GM23338 (cell line): ENCODE results near the gene MPV17L. TPM values are rescaled to one million over a fixed set of nuclear protein-coding genes. Genes with fewer than 3 reads are reported as not detected.
"Not testable (repeated sequence)": the region's sequence is repeated elsewhere in the genome, so short reads cannot be mapped to it uniquely, and the experiment has no call there.

Source experiments
- ATAC-seq: fragments of 200-7000 bp; cut with Tn5 transposase; 3 replicates; pipeline ENCODE4 v1.9.1; 2020
- DNase-seq: peaks from one replicate; pipeline ENCODE4 v3.0.0-alpha.2; 2015; ENCODE audit warnings: low spot score
- H2AFZ ChIP-seq: fragments of 200-600 bp; sonication (generic); 2 replicates; pipeline ENCODE4 v1.8.0; 2016; ENCODE audit warnings: antibody characterized with exemption, mild to moderate bottlenecking, moderate library complexity
- H3F3A ChIP-seq: fragments of 200-600 bp; sonication (generic); replicated peaks from 2 replicates; pipeline ENCODE4 v1.8.0; 2017; ENCODE audit warnings: antibody characterized with exemption, mixed run types, low read depth
- H3K27ac ChIP-seq: fragments of 200-600 bp; sonication (generic); 2 replicates; pipeline ENCODE4 v1.6.1; 2016; ENCODE audit warnings: low read depth
- H3K27me3 ChIP-seq: fragments of 200-600 bp; sonication (generic); 2 replicates; pipeline ENCODE4 v1.8.0; 2016; ENCODE audit warnings: mild to moderate bottlenecking, mixed run types, moderate library complexity; ENCODE audit not compliant: insufficient read depth
- H3K36me3 ChIP-seq: fragments of 200-600 bp; sonication (generic); 2 replicates; pipeline ENCODE4 v1.8.0; 2016; ENCODE audit warnings: mild to moderate bottlenecking; ENCODE audit not compliant: insufficient read depth
- H3K4me1 ChIP-seq: fragments of 200-600 bp; sonication (generic); 2 replicates; pipeline ENCODE4 v1.8.0; 2016; ENCODE audit warnings: mild to moderate bottlenecking, moderate library complexity; ENCODE audit not compliant: insufficient read depth
- H3K4me2 ChIP-seq: fragments of 200-600 bp; sonication (generic); 2 replicates; pipeline ENCODE4 v1.7.1; 2017; ENCODE audit warnings: mixed run types
- H3K4me3 ChIP-seq: fragments of 200-600 bp; sonication (generic); 2 replicates; pipeline ENCODE4 v1.6.1; 2016; ENCODE audit warnings: mixed run types
- H3K79me2 ChIP-seq: fragments of 200-600 bp; sonication (generic); replicated peaks from 2 replicates; pipeline ENCODE4 v1.8.0; 2017; ENCODE audit warnings: mild to moderate bottlenecking; ENCODE audit not compliant: insufficient read depth
- H3K9me2 ChIP-seq: fragments of 200-600 bp; sonication (generic); 2 replicates; pipeline ENCODE4 v1.8.0; 2017; ENCODE audit not compliant: insufficient read depth
- H4K20me1 ChIP-seq: fragments of 200-600 bp; sonication (generic); replicated peaks from 2 replicates; pipeline ENCODE4 v1.8.0; 2017; ENCODE audit warnings: mild to moderate bottlenecking; ENCODE audit not compliant: insufficient read depth
- H3K27ac Mint-ChIP-seq: 2 replicates; pipeline ENCODE4 v1.8.0; 2020; ENCODE audit warnings: inconsistent platforms, mild to moderate bottlenecking, moderate library complexity, mixed read lengths
- H3K27me3 Mint-ChIP-seq: 3 replicates; pipeline ENCODE4 v1.8.0; 2022; ENCODE audit warnings: low read depth, mild to moderate bottlenecking, moderate library complexity, mixed read lengths, inconsistent platforms; ENCODE audit not compliant: insufficient read depth, poor library complexity
- H3K36me3 Mint-ChIP-seq: 3 replicates; pipeline ENCODE4 v1.8.0; 2021; ENCODE audit warnings: low read depth, mild to moderate bottlenecking, inconsistent platforms, moderate library complexity, mixed read lengths
- H3K4me1 Mint-ChIP-seq: 3 replicates; pipeline ENCODE4 v1.8.0; 2020; ENCODE audit warnings: mild to moderate bottlenecking, inconsistent platforms, mixed read lengths
- H3K4me3 Mint-ChIP-seq: 3 replicates; pipeline ENCODE4 v1.8.0; 2021; ENCODE audit warnings: moderate library complexity, mild to moderate bottlenecking, inconsistent platforms, mixed read lengths
- H3K9me3 Mint-ChIP-seq: 3 replicates; pipeline ENCODE4 v1.8.0; 2020; ENCODE audit warnings: moderate library complexity, mild to moderate bottlenecking, inconsistent platforms, mixed read lengths
- CREB1 ChIP-seq: fragments of 250-450 bp; sonication (Bioruptor Pico); IDR thresholded peaks from 2 replicates; pipeline ENCODE4 v1.5.0; 2020; ENCODE audit warnings: low read depth, mild to moderate bottlenecking, moderate library complexity
- CTCF ChIP-seq, 2 experiments: fragments of 200-600 bp in 1 of 2; sonication (generic) in 1 of 2; conservative IDR thresholded peaks; 2 replicates each; pipeline versions ENCODE4 v1.5.1 to v1.6.1; 2016 to 2017; ENCODE audit warnings: antibody characterized with exemption in 2 of 2, low read depth in 2 of 2, mild to moderate bottlenecking in 2 of 2, moderate library complexity in 1 of 2
- EZH2 ChIP-seq: fragments of 200-600 bp; sonication (generic); IDR thresholded peaks from one replicate; pipeline ENCODE4 v1.8.0; 2017; ENCODE audit warnings: antibody characterized with exemption, mild to moderate bottlenecking, low read depth; ENCODE audit not compliant: unreplicated experiment
- EZH2phosphoT487 ChIP-seq: fragments of 200-600 bp; sonication (generic); IDR thresholded peaks from one replicate; pipeline ENCODE4 v1.8.1; 2018; ENCODE audit warnings: antibody characterized with exemption; ENCODE audit not compliant: unreplicated experiment
- NANOG ChIP-seq: IDR thresholded peaks from 2 replicates; pipeline ENCODE4 v1.6.1; 2016; ENCODE audit warnings: antibody characterized with exemption, borderline replicate concordance
- STAT1 ChIP-seq: IDR thresholded peaks from one replicate; pipeline ENCODE4 v1.6.1; 2016; ENCODE audit warnings: antibody characterized with exemption; ENCODE audit not compliant: unreplicated experiment
- ZNF114 ChIP-seq: fragments of 250-450 bp; sonication (Bioruptor Pico); IDR thresholded peaks from 2 replicates; pipeline ENCODE4 v1.5.0; 2020; ENCODE audit warnings: mild to moderate bottlenecking, moderate library complexity
- ZNF331 ChIP-seq: fragments of 250-450 bp; sonication (Bioruptor Pico); IDR thresholded peaks from 2 replicates; pipeline ENCODE4 v1.5.0; 2020; ENCODE audit warnings: low read depth, mild to moderate bottlenecking, moderate library complexity
- polyA plus RNA-seq: library from polyadenylated mRNA; unstranded; fragments of >200 nt; fragmentation: Nextera tagmentation; extraction: Ambion mirVana; gene quantifications from 2 replicates; pipeline ENCODE4 v1.2.1, GENCODE V29; 2016
- total RNA-seq: library from RNA; depleted of rRNA; stranded (reverse); fragments of >200 nt; shearing (Covaris generic); gene quantifications from 2 replicates; pipeline ENCODE4 v1.2.3, GENCODE V29; 2014

MPV17L gene
- total and polyA plus RNA-seq, 2 experiments from 2014 or later, result 3.0 to 11.7 TPM

- TF ChIP-seq CTCF (conservative IDR thresholded peaks at IDR 0.05; ENCODE audit: low read depth in 2 of 2) (no peak), EZH2 (no peak)
These were observed 6.4 kb downstream of the MPV17L start (continued) for GRCh38 chr16:15401972-15402371.

GRCh38 chr16:15403392-15403995, 7.9 kb downstream of the MPV17L start:
- Histone ChIP-seq H3K4me2 (no peak overlapping the region), H3K36me3 (no peaks in the 10 kb centered on the region; the same call in 1 of the 2 replicates), H3K4me3 (no peak overlapping the region), H3K9me2 (no peaks in the 10 kb centered on the region), H3K4me1 (peaks cover 12% of the 10 kb centered on the region), H4K20me1 (no peaks in the 10 kb centered on the region), H3F3A (no peaks in the 10 kb centered on the region; the same call in 1 of the 2 replicates), H3K79me2 (no peaks in the 10 kb centered on the region), H2AFZ (no peak overlapping the region), H3K27me3 (no peaks in the 10 kb centered on the region), H3K27ac (peak overlapping the region; percentile 40; the same call in 1 of the 2 replicates)
- Mint-ChIP-seq H3K4me3 (no peak overlapping the region), H3K36me3 (peaks cover 12% of the 10 kb centered on the region; the same call in 2 of the 3 replicates), H3K27ac (no peak overlapping the region; the same call in 1 of the 2 replicates), H3K27me3 (peaks cover 3% of the 10 kb centered on the region), H3K4me1 (peaks cover 23% of the 10 kb centered on the region), H3K9me3 (no peaks in the 10 kb centered on the region; the same call in 2 of the 3 replicates)
- TF ChIP-seq EZH2phosphoT487 (no peak), ZNF331 (CRISPR knock-in tag) (no peak), ZNF114 (CRISPR knock-in tag) (no peak), STAT1 (no peak), CREB1 (CRISPR knock-in tag) (no peak), NANOG (no peak)
- DNase-seq (peak; percentile 36), ATAC-seq (peak; percentile 69)

GRCh38 chr16:15404091-15404490, 8.5 kb downstream of the MPV17L start:
- not testable (repeated sequence) for DNase-seq, H3K36me3 ChIP-seq, H3K4me2 ChIP-seq, ATAC-seq, H3K79me2 ChIP-seq, H3K4me3 ChIP-seq, H3F3A ChIP-seq, H2AFZ ChIP-seq, H3K9me2 ChIP-seq, H3K27me3 Mint-ChIP-seq, H4K20me1 ChIP-seq, H3K4me3 Mint-ChIP-seq, H3K27me3 ChIP-seq, H3K27ac Mint-ChIP-seq, H3K9me3 Mint-ChIP-seq
- Mint-ChIP-seq H3K36me3 (peaks cover 12% of the 10 kb centered on the region; the same call in 2 of the 3 replicates), H3K4me1 (peaks cover 17% of the 10 kb centered on the region)
- H3K27ac ChIP-seq, result peak overlapping the region; percentile 40; the same call in 1 of the 2 replicates
- peaks cover 12% of the 10 kb centered on the region for H3K4me1 ChIP-seq
